ENCODE measurements around the gene UPF2.
"Not testable (repeated sequence)": the region's sequence is repeated elsewhere in the genome, so short reads cannot be mapped to it uniquely, and the experiment has no call there.

The UPF2 gene

GRCh38 chr10:12041766-12042408 is 722 bp downstream of the UPF2 start:
- in situ Hi-C loops (cut with MboI; ENCODE audit: low sequenced_read_pairs): no loop called here

- in situ Hi-C loops (cut with MboI; ENCODE audit: low sequenced_read_pairs): no loop called here
Observed at GRCh38 chr10:12036073-12036655, 6.4 kb downstream of the UPF2 start.

GRCh38 chr10:12031404-12031803 is 11.2 kb downstream of the UPF2 start:
- in situ Hi-C loops (cut with MboI; ENCODE audit: low sequenced_read_pairs): no loop called here

- in situ Hi-C loops (cut with MboI; ENCODE audit: low sequenced_read_pairs): no loop called here
Observed at GRCh38 chr10:12027539-12027938, 15.1 kb downstream of the UPF2 start.

- in situ Hi-C loops (cut with MboI; ENCODE audit: low sequenced_read_pairs): no loop called here
Observed at GRCh38 chr10:12025591-12025990, 17.0 kb downstream of the UPF2 start.

GRCh38 chr10:12022580-12023257 is 19.9 kb downstream of the UPF2 start:
- in situ Hi-C loops (cut with MboI; ENCODE audit: low sequenced_read_pairs): no loop called here

GRCh38 chr10:12020574-12020973 is 22.0 kb downstream of the UPF2 start:
- in situ Hi-C loops (cut with MboI; ENCODE audit: low sequenced_read_pairs): no loop called here

GRCh38 chr10:12019283-12019971 is 23.2 kb downstream of the UPF2 start:
- in situ Hi-C loops (cut with MboI; ENCODE audit: low sequenced_read_pairs): no loop called here

GRCh38 chr10:12018438-12019282 is 23.9 kb downstream of the UPF2 start:
- in situ Hi-C loops (cut with MboI; ENCODE audit: low sequenced_read_pairs): no loop called here

- in situ Hi-C loops (cut with MboI; ENCODE audit: low sequenced_read_pairs): no loop called here
Observed at GRCh38 chr10:12013926-12014325, 28.7 kb downstream of the UPF2 start.

GRCh38 chr10:12013391-12013790 is 29.2 kb downstream of the UPF2 start:
- in situ Hi-C loops (cut with MboI; ENCODE audit: low sequenced_read_pairs): not testable (repeated sequence)

GRCh38 chr10:12010353-12010752 is 32.3 kb downstream of the UPF2 start:
- in situ Hi-C loops (cut with MboI; ENCODE audit: low sequenced_read_pairs): no loop called here

GRCh38 chr10:12008842-12009241 is 33.8 kb downstream of the UPF2 start:
- in situ Hi-C loops (cut with MboI; ENCODE audit: low sequenced_read_pairs): not testable (repeated sequence)

GRCh38 chr10:12006671-12007070 is 35.9 kb downstream of the UPF2 start:
- in situ Hi-C loops (cut with MboI; ENCODE audit: low sequenced_read_pairs): no loop called here

- in situ Hi-C loops (cut with MboI; ENCODE audit: low sequenced_read_pairs): no loop called here
Observed at GRCh38 chr10:11993834-11994468, 48.7 kb downstream of the UPF2 start.

- in situ Hi-C loops (cut with MboI; ENCODE audit: low sequenced_read_pairs): no loop called here
Observed at GRCh38 chr10:11988924-11989323, 53.7 kb downstream of the UPF2 start.

GRCh38 chr10:11986593-11987216 is 55.9 kb downstream of the UPF2 start:
- in situ Hi-C loops (cut with MboI; ENCODE audit: low sequenced_read_pairs): no loop called here

- in situ Hi-C loops (cut with MboI; ENCODE audit: low sequenced_read_pairs): no loop called here
Observed at GRCh38 chr10:11982253-11982652, 60.4 kb downstream of the UPF2 start.

- in situ Hi-C loops (cut with MboI; ENCODE audit: low sequenced_read_pairs): no loop called here
Observed at GRCh38 chr10:11975795-11976194, 66.8 kb downstream of the UPF2 start.

- in situ Hi-C loops (cut with MboI; ENCODE audit: low sequenced_read_pairs): not testable (repeated sequence)
Observed at GRCh38 chr10:11972523-11972922, 70.1 kb downstream of the UPF2 start.

All from HL-60/S4 treated with phorbol 12-myristate 13-acetate at 8.2 ng/mL for 4 days and 3 days (cell line).